B cell (primary cell): ENCODE data around the gene ZMYM2. TPM values are rescaled to one million over a fixed set of nuclear protein-coding genes. Genes with fewer than 3 reads are reported as not detected.

ENCODE experiments used
- ATAC-seq: fragments of 200-7000 bp; cut with Tn5 transposase; one replicate; pipeline ENCODE4 v1.10.0; 2021; ENCODE audit warnings: low read depth, mild to moderate bottlenecking, moderate number of reproducible peaks, moderate library complexity
- CTCF ChIA-PET: fragments of 350-600 bp; sonication (Branson Sonifier 250); formaldehyde crosslinking; loops from one replicate; lab custom pipeline; 2021; ENCODE audit warnings: antibody characterized with exemption, inconsistent platforms; lab: Charles Lee
- POLR2A ChIA-PET: fragments of 350-600 bp; sonication (Branson Sonifier 250); formaldehyde crosslinking; loops from one replicate; lab custom pipeline; 2021; ENCODE audit warnings: antibody characterized with exemption; lab: Charles Lee
- DNase-seq: peaks from one replicate; pipeline ENCODE4 v3.0.0; 2013
- H2AFZ ChIP-seq: 2 replicates; pipeline ENCODE4 v1.6.1; 2012; ENCODE audit warnings: mild to moderate bottlenecking, low read depth, low read length; ENCODE audit not compliant: insufficient read depth, poor library complexity, severe bottlenecking
- H3K27ac ChIP-seq, 2 donors: 1 replicate in 1 of 2; 2 replicates in 1 of 2; pipeline ENCODE4 v1.5.1; 2012 to 2013; ENCODE audit warnings: low read length in 2 of 2, mild to moderate bottlenecking in 2 of 2, moderate library complexity in 1 of 2
- H3K27me3 ChIP-seq, 4 experiments: fragments of 200-600 bp in 1 of 4; sonication (generic) in 1 of 4; replicated peaks in 1 of 4; 1 replicate in 2 of 4; 2 replicates in 2 of 4; pipeline versions ENCODE4 v1.6.1 to v1.7.0; 2013 to 2016; ENCODE audit warnings: low read length in 3 of 4, mild to moderate bottlenecking in 2 of 4, mixed read lengths in 1 of 4, moderate library complexity in 1 of 4; ENCODE audit not compliant: insufficient read depth in 4 of 4, control insufficient read depth in 3 of 4; ENCODE audit errors: control extremely low read depth in 1 of 4
- H3K36me3 ChIP-seq, 2 experiments: replicated peaks in 1 of 2; 1 replicate in 1 of 2; 2 replicates in 1 of 2; pipeline versions ENCODE4 v1.6.1 to v1.7.1; 2013; ENCODE audit warnings: low read length in 1 of 2; ENCODE audit not compliant: insufficient read depth in 2 of 2, control insufficient read depth in 1 of 2; ENCODE audit errors: control extremely low read depth in 1 of 2, extremely low read depth in 1 of 2
- H3K4me1 ChIP-seq, 2 donors: fragments of 200-600 bp in 1 of 2; sonication (generic) in 1 of 2; 1 replicate in 1 of 2; 2 replicates in 1 of 2; pipeline versions ENCODE4 v1.5.1 to v1.6.1; 2013 to 2017; ENCODE audit warnings: low read length in 2 of 2; ENCODE audit not compliant: control insufficient read depth in 2 of 2, insufficient read depth in 2 of 2
- H3K4me2 ChIP-seq: replicated peaks from 2 replicates; pipeline ENCODE3; 2012; ENCODE audit warnings: mild to moderate bottlenecking, low read depth, low read length; ENCODE audit not compliant: poor library complexity, severe bottlenecking
- H3K4me3 ChIP-seq, 5 experiments: fragments of 200-600 bp in 1 of 5; sonication (generic) in 1 of 5; 1 replicate in 3 of 5; 2 replicates in 2 of 5; pipeline versions ENCODE4 v1.5.1 to v1.7.0; 2011 to 2016; ENCODE audit warnings: low read length in 4 of 5, mild to moderate bottlenecking in 4 of 5, low read depth in 2 of 5, control low read depth in 1 of 5, moderate library complexity in 1 of 5; ENCODE audit not compliant: insufficient read depth in 1 of 5; ENCODE audit errors: control extremely low read depth in 1 of 5, extremely low read depth in 1 of 5
- H3K79me2 ChIP-seq: fragments of 200-600 bp; sonication (generic); one replicate; pipeline ENCODE4 v1.6.0; 2016; ENCODE audit warnings: low read length; ENCODE audit not compliant: control insufficient read depth, insufficient read depth
- H3K9ac ChIP-seq: fragments of 200-600 bp; sonication (generic); 2 replicates; pipeline ENCODE4 v1.6.1; 2017; ENCODE audit warnings: mild to moderate bottlenecking, low read length, moderate library complexity
- H3K9me3 ChIP-seq, 3 donors: one replicate each; pipeline versions ENCODE4 v1.6.1 to v1.7.1; 2013; ENCODE audit warnings: low read length in 2 of 3; ENCODE audit not compliant: control insufficient read depth in 2 of 3, insufficient read depth in 1 of 3; ENCODE audit errors: control extremely low read depth in 1 of 3
- H4K20me1 ChIP-seq: 2 replicates; pipeline ENCODE4 v1.6.0; 2012; ENCODE audit warnings: mild to moderate bottlenecking, low read length; ENCODE audit not compliant: insufficient read depth, control insufficient read depth, poor library complexity, severe bottlenecking
- H3K27ac Mint-ChIP-seq: one replicate; pipeline ENCODE4 v1.8.0; 2021; ENCODE audit warnings: mixed read lengths
- H3K27me3 Mint-ChIP-seq: one replicate; pipeline ENCODE4 v1.8.0; 2021; ENCODE audit warnings: mixed read lengths
- H3K4me1 Mint-ChIP-seq: one replicate; pipeline ENCODE4 v1.8.0; 2021; ENCODE audit warnings: mixed read lengths
- H3K4me3 Mint-ChIP-seq: one replicate; pipeline ENCODE4 v1.8.0; 2021; ENCODE audit warnings: mixed read lengths
- H3K9me3 Mint-ChIP-seq: one replicate; pipeline ENCODE4 v1.8.0; 2022; ENCODE audit warnings: mixed read lengths; ENCODE audit not compliant: insufficient read depth
- EZH2 ChIP-seq: IDR thresholded peaks from 2 replicates; pipeline ENCODE4 v1.6.1; 2012; ENCODE audit warnings: borderline replicate concordance, low read depth, mild to moderate bottlenecking, moderate library complexity, low read length; ENCODE audit not compliant: insufficient read depth, poor library complexity, severe bottlenecking
- WGBS: methylation state at CpG from one replicate; pipeline ENCODE4 v1.1.5; 2013; ENCODE audit warnings: missing lambda C conversion rate; ENCODE audit not compliant: insufficient coverage; 5-methylcytosine and 5-hydroxymethylcytosine counted together
- intact Hi-C: fragments of 100-400 bp; cut with micrococcal nuclease; formaldehyde crosslinking; loops from one replicate; pipeline ENCODE4 v1.10.0; 2022
- polyA plus RNA-seq: library from polyadenylated mRNA; depleted of rRNA; stranded (reverse); fragments of >200 nt; gene quantifications from 2 replicates; pipeline ENCODE4 v1.2.3, GENCODE V29; 2012
- total RNA-seq, 2 donors: library from RNA; stranded (reverse); fragments of 120-200 nt in 1 of 2; gene quantifications; 1 replicate in 1 of 2; 2 replicates in 1 of 2; pipeline versions ENCODE4 v1.2.3 to v1.2.4, GENCODE V29; 2013 to 2022
- TF ChIP-seq, protein P1 (sequence below): fragments of 200-600 bp; IDR thresholded peaks from one replicate; pipeline ENCODE4 v1.8.0; 2022; ENCODE audit warnings: antibody characterized with exemption, mild to moderate bottlenecking

ZMYM2 gene
- total and polyA plus RNA-seq, 2 donors (not counting 1 experiment from before 2014, with no cell fraction given): 21.7 to 131 TPM

GRCh38 chr13:20137875-20138274 is 179.3 kb downstream of the ZMYM2 start:
- Mint-ChIP-seq H3K27me3 (peaks cover 47% of the 10 kb centered on the region), H3K27ac (no peak overlapping the region), H3K9me3 (no peaks in the 10 kb centered on the region), H3K4me1 (peaks cover 5% of the 10 kb centered on the region), H3K4me3 (no peak overlapping the region)
- no peak overlapping the region for H3K9ac ChIP-seq
- WGBS: no CpG with 5 or more reads among the region's 2 CpGs
- no peaks in the 10 kb centered on the region for H3K79me2 ChIP-seq
- H4K20me1 ChIP-seq: no peaks in the 10 kb centered on the region
- peaks cover 0 to 39% (median 17%) of the 10 kb centered on the region in 4 experiments for H3K27me3 ChIP-seq
- ChIA-PET POLR2A (no interaction called here), CTCF (interaction anchor here (1.1 kb wide), 1 partner anchor 20 kb away, joined by 4 read pairs; no protein-coding TSS in a partner anchor)
- peaks cover 0 to 4% (median 0%) of the 10 kb centered on the region in 3 donors for H3K9me3 ChIP-seq
- TF ChIP-seq, protein P1, sequence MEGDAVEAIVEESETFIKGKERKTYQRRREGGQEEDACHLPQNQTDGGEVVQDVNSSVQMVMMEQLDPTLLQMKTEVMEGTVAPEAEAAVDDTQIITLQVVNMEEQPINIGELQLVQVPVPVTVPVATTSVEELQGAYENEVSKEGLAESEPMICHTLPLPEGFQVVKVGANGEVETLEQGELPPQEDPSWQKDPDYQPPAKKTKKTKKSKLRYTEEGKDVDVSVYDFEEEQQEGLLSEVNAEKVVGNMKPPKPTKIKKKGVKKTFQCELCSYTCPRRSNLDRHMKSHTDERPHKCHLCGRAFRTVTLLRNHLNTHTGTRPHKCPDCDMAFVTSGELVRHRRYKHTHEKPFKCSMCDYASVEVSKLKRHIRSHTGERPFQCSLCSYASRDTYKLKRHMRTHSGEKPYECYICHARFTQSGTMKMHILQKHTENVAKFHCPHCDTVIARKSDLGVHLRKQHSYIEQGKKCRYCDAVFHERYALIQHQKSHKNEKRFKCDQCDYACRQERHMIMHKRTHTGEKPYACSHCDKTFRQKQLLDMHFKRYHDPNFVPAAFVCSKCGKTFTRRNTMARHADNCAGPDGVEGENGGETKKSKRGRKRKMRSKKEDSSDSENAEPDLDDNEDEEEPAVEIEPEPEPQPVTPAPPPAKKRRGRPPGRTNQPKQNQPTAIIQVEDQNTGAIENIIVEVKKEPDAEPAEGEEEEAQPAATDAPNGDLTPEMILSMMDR: no peak
- no peak for TF ChIP-seq EZH2
- H3K4me2 ChIP-seq: no peak overlapping the region
- H2AFZ ChIP-seq: no peak overlapping the region
- no peak overlapping the region for H3K4me3 ChIP-seq
- ATAC-seq (no peak), DNase-seq (no peak)
- no peaks in the 10 kb centered on the region for H3K36me3 ChIP-seq
- intact Hi-C loops: no loop called here
- no peak overlapping the region for H3K27ac ChIP-seq
- peaks cover 9 to 14% of the 10 kb centered on the region in 2 donors for H3K4me1 ChIP-seq

DNA sequence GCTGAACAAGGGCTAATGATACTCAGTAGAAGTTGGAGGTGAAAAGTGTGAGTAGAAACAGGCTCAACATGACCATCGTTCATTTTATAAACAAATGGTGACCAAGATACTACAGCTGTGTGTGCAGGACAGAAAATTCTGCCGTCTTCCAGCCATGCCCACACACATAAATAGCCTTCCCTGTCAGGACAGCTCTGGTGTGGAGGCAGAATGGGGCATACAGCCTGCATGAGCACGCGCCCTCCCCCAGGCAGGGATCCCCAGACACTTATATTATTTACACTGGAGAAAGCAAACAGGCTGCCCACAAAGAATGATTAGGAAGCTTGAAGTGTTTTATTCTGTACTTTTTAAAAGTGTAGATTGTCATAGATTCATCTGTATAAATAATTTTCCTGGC is 182.0 kb downstream of the ZMYM2 start:
- H3K4me1 ChIP-seq: peaks cover 9 to 14% of the 10 kb centered on the region in 2 donors
- Mint-ChIP-seq H3K9me3 (no peaks in the 10 kb centered on the region), H3K27ac (no peak overlapping the region), H3K27me3 (peaks cover 52% of the 10 kb centered on the region), H3K4me3 (no peak overlapping the region), H3K4me1 (peaks cover 5% of the 10 kb centered on the region)
- no peak overlapping the region for H3K4me2 ChIP-seq
- H2AFZ ChIP-seq: no peak overlapping the region
- ChIA-PET CTCF (no interaction called here), POLR2A (no interaction called here)
- H3K9me3 ChIP-seq: peaks cover 0 to 10% (median 0%) of the 10 kb centered on the region in 3 donors
- H3K9ac ChIP-seq: no peak overlapping the region
- peaks cover 4% of the 10 kb centered on the region for H4K20me1 ChIP-seq
- intact Hi-C loops: no loop called here
- no peaks in the 10 kb centered on the region for H3K36me3 ChIP-seq
- no peak for TF ChIP-seq EZH2
- TF ChIP-seq, protein P1: no peak
- ATAC-seq (no peak), DNase-seq (no peak)
- peaks cover 0 to 35% (median 16%) of the 10 kb centered on the region in 4 experiments for H3K27me3 ChIP-seq
- WGBS: 89% methylated on average over 1 of the region's 4 CpGs
- no peaks in the 10 kb centered on the region for H3K79me2 ChIP-seq
- H3K4me3 ChIP-seq: no peak overlapping the region
- no peak overlapping the region for H3K27ac ChIP-seq

Other genes with a start within 250 kb of the ZMYM2 start
- gene PSPC1, start 175.8 kb upstream of the ZMYM2 start, total RNA-seq: 121 and 127 TPM in 2 replicates
- 55.3 and 64.9 TPM in 2 replicates for gene PSPC1, start 175.8 kb upstream of the ZMYM2 start, polyA plus RNA-seq
- 23.0 and 26.8 TPM in 2 replicates for gene ZMYM5, start 95.1 kb upstream of the ZMYM2 start, total RNA-seq
- 14.3 and 20.7 TPM in 2 replicates for gene ZMYM5, start 95.1 kb upstream of the ZMYM2 start, polyA plus RNA-seq
- gene GJA3, start 202.3 kb downstream of the ZMYM2 start, total RNA-seq: 0.59 and 0.68 TPM in 2 replicates
- gene GJA3, start 202.3 kb downstream of the ZMYM2 start, polyA plus RNA-seq: 0.28 and 0.95 TPM in 2 replicates
- gene GJB2, start 234.2 kb downstream of the ZMYM2 start, total RNA-seq: not detected in 2 replicates
- not detected in 2 replicates for gene GJB2, start 234.2 kb downstream of the ZMYM2 start, polyA plus RNA-seq